HFF-Myc (cell line): ENCODE results near the gene SENP3.

Experiments used
- DNase-seq: peaks from one replicate; pipeline ENCODE4 v3.0.0-alpha.2; 2011; ENCODE audit warnings: low read depth; ENCODE audit errors: extremely low read depth
- H3K4me3 ChIP-seq: replicated peaks from 2 replicates; pipeline ENCODE4 v1.5.1; 2011; ENCODE audit warnings: low read depth, mild to moderate bottlenecking, control low read depth, low read length
- CTCF ChIP-seq: IDR thresholded peaks from 2 replicates; pipeline ENCODE4 v1.5.1; 2012; ENCODE audit warnings: mild to moderate bottlenecking, low read depth, low read length, control low read depth; ENCODE audit errors: missing control alignments

SENP3 gene

DNA sequence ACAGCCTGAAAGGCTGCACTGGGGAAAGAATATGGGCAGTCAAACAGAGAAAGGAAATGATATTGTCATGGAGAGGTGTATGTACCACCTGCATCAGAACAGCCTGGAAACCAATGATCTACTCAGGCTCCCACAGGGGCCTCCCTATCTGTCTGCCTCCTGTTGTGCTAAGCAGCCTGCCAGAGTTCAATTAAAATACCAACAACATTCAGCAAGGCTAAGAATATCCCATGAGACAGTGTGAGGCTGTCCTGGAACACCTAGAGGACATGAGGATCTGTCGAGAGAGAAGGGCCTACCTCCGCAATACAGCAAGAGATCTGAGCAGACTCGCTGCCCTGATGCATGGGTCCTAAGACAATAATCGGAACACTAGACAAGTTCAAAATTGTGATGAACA, 44.6 kb downstream of the SENP3 start:
- no peak overlapping the region for H3K4me3 ChIP-seq
- no peak for DNase-seq
- no peak for TF ChIP-seq CTCF

- DNase-seq = no peak
- H3K4me3 ChIP-seq = no peak overlapping the region
- TF ChIP-seq CTCF = no peak
Observed at GRCh38 chr17:7610641-7611040, 48.9 kb downstream of the SENP3 start.

- peak overlapping the region; percentile 88 for H3K4me3 ChIP-seq
- no peak for TF ChIP-seq CTCF
- no peak for DNase-seq
Observed at GRCh38 chr17:7611635-7612293, 50.0 kb downstream of the SENP3 start.

DNA sequence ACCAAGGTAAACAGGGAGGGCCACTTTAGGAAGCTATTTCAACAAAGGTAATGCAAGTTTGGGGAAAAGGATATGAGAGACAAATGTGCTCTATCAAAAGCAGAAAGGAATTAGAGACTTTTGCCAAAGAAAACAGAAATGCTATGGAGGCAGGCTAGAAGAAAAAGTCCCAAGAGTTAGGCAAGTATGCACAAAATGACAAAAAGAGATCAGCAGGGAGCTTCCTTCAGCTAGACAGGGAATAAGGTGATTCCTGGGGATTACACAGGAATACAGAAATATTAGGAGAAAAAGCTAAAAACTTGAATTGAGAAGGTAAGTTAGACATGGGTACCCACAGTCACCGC, 50.5 kb downstream of the SENP3 start:
- DNase-seq = no peak
- no peak for TF ChIP-seq CTCF
- peak overlapping the region; percentile 88 for H3K4me3 ChIP-seq

DNA sequence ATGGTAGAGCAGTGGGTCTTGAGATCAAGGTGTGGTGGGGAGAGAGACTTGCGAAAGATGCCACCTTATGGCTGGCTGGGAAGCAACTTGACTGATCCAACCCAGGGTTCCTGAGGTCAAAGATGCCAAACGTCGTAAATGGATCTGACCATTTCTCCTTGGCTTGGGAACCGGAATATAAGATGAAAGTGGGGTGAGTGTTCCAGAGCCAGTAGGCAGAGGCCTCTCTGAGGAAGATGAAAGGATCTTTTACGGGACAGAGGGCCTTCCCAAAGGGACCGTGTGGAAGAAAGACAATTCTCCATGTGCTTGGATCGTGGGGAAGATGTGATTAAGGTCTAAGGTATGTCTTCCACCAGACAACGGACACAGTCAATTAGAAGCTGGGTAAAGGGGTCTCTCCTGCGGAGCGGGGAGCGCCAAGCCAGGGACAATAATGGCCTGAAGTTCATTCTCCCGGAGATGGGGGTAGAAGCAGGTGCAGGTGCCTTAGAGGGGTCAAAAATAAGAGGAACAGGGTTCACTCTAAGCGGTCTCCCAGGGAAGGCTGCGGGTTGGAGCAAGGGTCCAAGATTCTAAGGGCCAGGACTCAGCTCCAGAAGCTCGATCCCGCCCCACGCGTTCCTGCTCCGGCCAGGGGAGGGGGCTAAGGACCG, 52.2 kb downstream of the SENP3 start:
- TF ChIP-seq CTCF = no peak
- no peak for DNase-seq
- H3K4me3 ChIP-seq = peak overlapping the region; percentile 88

DNA sequence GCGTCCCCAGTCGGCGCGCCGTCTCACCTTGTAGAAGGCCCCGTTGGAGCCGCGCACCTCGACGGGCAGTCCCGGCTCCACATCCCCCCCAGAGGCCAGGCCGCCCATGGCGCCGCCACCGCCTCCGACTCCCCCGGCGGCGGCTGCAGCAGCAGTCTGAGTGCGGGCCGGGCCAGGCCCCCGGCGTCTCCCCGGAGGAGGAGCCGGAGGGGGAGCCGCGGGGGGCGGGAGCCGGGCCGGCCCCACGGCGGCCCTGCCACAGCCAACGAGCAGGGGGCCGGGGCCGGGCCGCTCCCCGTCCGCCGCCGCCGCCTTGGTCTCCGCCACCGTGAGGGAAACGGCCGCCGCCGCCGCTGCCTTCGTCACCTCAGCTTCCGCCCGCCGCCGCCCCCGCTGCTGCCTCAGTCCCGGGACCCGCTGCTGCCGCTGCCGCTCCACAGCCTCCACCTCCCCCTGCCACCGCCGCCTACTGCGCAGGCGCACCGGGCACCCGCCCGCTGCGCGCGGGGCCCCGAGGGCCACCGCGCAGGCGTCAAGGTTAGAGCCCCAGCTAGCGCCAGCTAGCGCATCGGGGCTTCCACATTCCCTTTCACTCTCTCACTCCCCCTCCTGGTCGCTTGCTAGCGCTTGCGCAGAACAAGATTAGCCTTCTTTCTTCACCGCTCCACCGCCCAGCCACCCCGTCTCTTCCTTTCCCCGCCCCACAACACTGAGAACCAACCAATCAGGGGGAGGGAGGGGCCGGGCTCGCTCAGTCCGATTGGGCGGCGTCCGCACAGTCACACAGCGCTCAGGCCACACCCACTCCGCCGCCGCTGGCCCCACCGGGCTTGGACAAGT, 52.9 kb downstream of the SENP3 start, which contains the start of gene FXR2:
Gene FXR2, minus strand, starts transcription at position 473 of the 840 bp plus-strand sequence. Its CDS starts 365 bp downstream, at position 108.
- peak; percentile 69 for TF ChIP-seq CTCF
- peak; percentile 99 for DNase-seq
- H3K4me3 ChIP-seq = peak within 1 kb of the TSS; percentile 88
